ENCODE results near the gene MND1. TPM values are rescaled to one million over a fixed set of nuclear protein-coding genes. Genes with fewer than 3 reads are reported as not detected.
A peak's percentile ranks its signal among the peaks of the same experiment; 100 is the strongest.

MND1 gene
- total RNA-seq, 1 donor from 2014 or later, result 6.8 TPM

- no peaks in the 10 kb centered on the region for H3K36me3 ChIP-seq (ENCODE audit: control insufficient read depth in 3 of 3, insufficient read depth in 3 of 3, low read length in 3 of 3)
- H3K27ac ChIP-seq (ENCODE audit: low read depth, low read length), result no peak overlapping the region
Observed at GRCh38 chr4:153427363-153428071, 83.0 kb downstream of the MND1 start.

GRCh38 chr4:153428941-153429475, 84.5 kb downstream of the MND1 start:
- H3K4me3 ChIP-seq (ENCODE audit: low read length in 3 of 3), result no peak overlapping the region
- H3K27me3 ChIP-seq (ENCODE audit: control insufficient read depth in 3 of 3, insufficient read depth in 3 of 3, low read length in 3 of 3), result no peaks in the 10 kb centered on the region
- no peaks in the 10 kb centered on the region for H3K9me3 ChIP-seq (ENCODE audit: control insufficient read depth in 3 of 3, low read length in 3 of 3)
- no peak overlapping the region for H3K27ac ChIP-seq (ENCODE audit: low read depth, low read length)
- no peaks in the 10 kb centered on the region for H3K36me3 ChIP-seq (ENCODE audit: control insufficient read depth in 3 of 3, insufficient read depth in 3 of 3, low read length in 3 of 3)
- H3K4me1 ChIP-seq (ENCODE audit: control insufficient read depth in 3 of 3, insufficient read depth in 3 of 3, low read length in 3 of 3), result peaks cover 3 to 6% (median 4%) of the 10 kb centered on the region in 3 donors
- no peak overlapping the region for H3K9ac ChIP-seq (ENCODE audit: low read depth in 1 of 3, low read length in 3 of 3)

More at GRCh38 chr4:153427363-153428071, 83.0 kb downstream of the MND1 start:
- no peak overlapping the region for H3K4me3 ChIP-seq (ENCODE audit: low read length in 3 of 3)
- H3K27me3 ChIP-seq (ENCODE audit: control insufficient read depth in 3 of 3, insufficient read depth in 3 of 3, low read length in 3 of 3), result no peaks in the 10 kb centered on the region
- no peaks in the 10 kb centered on the region for H3K9me3 ChIP-seq (ENCODE audit: control insufficient read depth in 3 of 3, low read length in 3 of 3)
- H3K4me1 ChIP-seq (ENCODE audit: control insufficient read depth in 3 of 3, insufficient read depth in 3 of 3, low read length in 3 of 3), result no peaks in the 10 kb centered on the region
- H3K9ac ChIP-seq (ENCODE audit: low read depth in 1 of 3, low read length in 3 of 3), result no peak overlapping the region

- Histone ChIP-seq H3K36me3 (ENCODE audit: control insufficient read depth in 3 of 3, insufficient read depth in 3 of 3, low read length in 3 of 3) (no peaks in the 10 kb centered on the region), H3K27me3 (ENCODE audit: control insufficient read depth in 3 of 3, insufficient read depth in 3 of 3, low read length in 3 of 3) (no peaks in the 10 kb centered on the region), H3K27ac (ENCODE audit: low read depth, low read length) (no peak overlapping the region), H3K4me1 (ENCODE audit: control insufficient read depth in 3 of 3, insufficient read depth in 3 of 3, low read length in 3 of 3) (peaks cover 3 to 6% (median 4%) of the 10 kb centered on the region in 3 donors), H3K9me3 (ENCODE audit: control insufficient read depth in 3 of 3, low read length in 3 of 3) (no peaks in the 10 kb centered on the region), H3K4me3 (ENCODE audit: low read length in 3 of 3) (no peak overlapping the region), H3K9ac (ENCODE audit: low read depth in 1 of 3, low read length in 3 of 3) (no peak overlapping the region)
Observed at GRCh38 chr4:153432965-153433753, 88.7 kb downstream of the MND1 start.

GRCh38 chr4:153433754-153434105, 89.2 kb downstream of the MND1 start:
- H3K27ac ChIP-seq (ENCODE audit: low read depth, low read length), result no peak overlapping the region
- no peaks in the 10 kb centered on the region for H3K9me3 ChIP-seq (ENCODE audit: control insufficient read depth in 3 of 3, low read length in 3 of 3)
- H3K4me1 ChIP-seq (ENCODE audit: control insufficient read depth in 3 of 3, insufficient read depth in 3 of 3, low read length in 3 of 3), result peaks cover 4 to 11% (median 4%) of the 10 kb centered on the region in 3 donors
- H3K9ac ChIP-seq (ENCODE audit: low read depth in 1 of 3, low read length in 3 of 3), result no peak overlapping the region
- no peak overlapping the region for H3K4me3 ChIP-seq (ENCODE audit: low read length in 3 of 3)
- H3K36me3 ChIP-seq (ENCODE audit: control insufficient read depth in 3 of 3, insufficient read depth in 3 of 3, low read length in 3 of 3), result no peaks in the 10 kb centered on the region
- no peaks in the 10 kb centered on the region for H3K27me3 ChIP-seq (ENCODE audit: control insufficient read depth in 3 of 3, insufficient read depth in 3 of 3, low read length in 3 of 3)

- Histone ChIP-seq H3K36me3 (ENCODE audit: control insufficient read depth in 3 of 3, insufficient read depth in 3 of 3, low read length in 3 of 3) (no peaks in the 10 kb centered on the region), H3K27me3 (ENCODE audit: control insufficient read depth in 3 of 3, insufficient read depth in 3 of 3, low read length in 3 of 3) (no peaks in the 10 kb centered on the region), H3K4me3 (ENCODE audit: low read length in 3 of 3) (no peak overlapping the region), H3K4me1 (ENCODE audit: control insufficient read depth in 3 of 3, insufficient read depth in 3 of 3, low read length in 3 of 3) (peaks cover 4 to 13% (median 7%) of the 10 kb centered on the region in 3 donors), H3K9ac (ENCODE audit: low read depth in 1 of 3, low read length in 3 of 3) (no peak overlapping the region), H3K9me3 (ENCODE audit: control insufficient read depth in 3 of 3, low read length in 3 of 3) (no peaks in the 10 kb centered on the region), H3K27ac (ENCODE audit: low read depth, low read length) (no peak overlapping the region)
Observed at GRCh38 chr4:153434190-153434589, 89.7 kb downstream of the MND1 start.

GRCh38 chr4:153438916-153439756, 94.6 kb downstream of the MND1 start:
- peak overlapping the region; percentile 60 to 77 (median 75) for H3K4me3 ChIP-seq (ENCODE audit: low read length in 3 of 3)
- H3K27ac ChIP-seq (ENCODE audit: low read depth, low read length), result peak overlapping the region; percentile 93
- H3K36me3 ChIP-seq (ENCODE audit: control insufficient read depth in 3 of 3, insufficient read depth in 3 of 3, low read length in 3 of 3), result no peaks in the 10 kb centered on the region

GRCh38 chr4:153439831-153440230, 95.3 kb downstream of the MND1 start:
- Histone ChIP-seq H3K27me3 (ENCODE audit: control insufficient read depth in 3 of 3, insufficient read depth in 3 of 3, low read length in 3 of 3) (no peaks in the 10 kb centered on the region), H3K9ac (ENCODE audit: low read depth in 1 of 3, low read length in 3 of 3) (peak overlapping the region in 2 of 3 donors; percentile 79 to 85), H3K4me3 (ENCODE audit: low read length in 3 of 3) (peak overlapping the region in 1 of 3 donors; percentile 60), H3K27ac (ENCODE audit: low read depth, low read length) (peak overlapping the region; percentile 93), H3K4me1 (ENCODE audit: control insufficient read depth in 3 of 3, insufficient read depth in 3 of 3, low read length in 3 of 3) (peaks cover 0 to 7% (median 6%) of the 10 kb centered on the region in 3 donors), H3K36me3 (ENCODE audit: control insufficient read depth in 3 of 3, insufficient read depth in 3 of 3, low read length in 3 of 3) (no peaks in the 10 kb centered on the region), H3K9me3 (ENCODE audit: control insufficient read depth in 3 of 3, low read length in 3 of 3) (no peaks in the 10 kb centered on the region)

More at GRCh38 chr4:153438916-153439756, 94.6 kb downstream of the MND1 start:
- H3K4me1 ChIP-seq (ENCODE audit: control insufficient read depth in 3 of 3, insufficient read depth in 3 of 3, low read length in 3 of 3), result peaks cover 0 to 7% (median 6%) of the 10 kb centered on the region in 3 donors
- peak overlapping the region; percentile 79 to 85 (median 79) for H3K9ac ChIP-seq (ENCODE audit: low read depth in 1 of 3, low read length in 3 of 3)
- no peaks in the 10 kb centered on the region for H3K9me3 ChIP-seq (ENCODE audit: control insufficient read depth in 3 of 3, low read length in 3 of 3)
- H3K27me3 ChIP-seq (ENCODE audit: control insufficient read depth in 3 of 3, insufficient read depth in 3 of 3, low read length in 3 of 3), result no peaks in the 10 kb centered on the region

GRCh38 chr4:153440475-153440874, 96.0 kb downstream of the MND1 start:
- Histone ChIP-seq H3K9ac (ENCODE audit: low read depth in 1 of 3, low read length in 3 of 3) (no peak overlapping the region), H3K4me1 (ENCODE audit: control insufficient read depth in 3 of 3, insufficient read depth in 3 of 3, low read length in 3 of 3) (peaks cover 0 to 7% (median 6%) of the 10 kb centered on the region in 3 donors), H3K9me3 (ENCODE audit: control insufficient read depth in 3 of 3, low read length in 3 of 3) (no peaks in the 10 kb centered on the region), H3K27me3 (ENCODE audit: control insufficient read depth in 3 of 3, insufficient read depth in 3 of 3, low read length in 3 of 3) (no peaks in the 10 kb centered on the region), H3K4me3 (ENCODE audit: low read length in 3 of 3) (no peak overlapping the region), H3K27ac (ENCODE audit: low read depth, low read length) (no peak overlapping the region), H3K36me3 (ENCODE audit: control insufficient read depth in 3 of 3, insufficient read depth in 3 of 3, low read length in 3 of 3) (no peaks in the 10 kb centered on the region)

GRCh38 chr4:153447175-153447905, 102.9 kb downstream of the MND1 start:
- no peaks in the 10 kb centered on the region for H3K9me3 ChIP-seq (ENCODE audit: control insufficient read depth in 3 of 3, low read length in 3 of 3)
- H3K9ac ChIP-seq (ENCODE audit: low read depth in 1 of 3, low read length in 3 of 3), result peak overlapping the region in 2 of 3 donors; percentile 16 to 57
- H3K4me1 ChIP-seq (ENCODE audit: control insufficient read depth in 3 of 3, insufficient read depth in 3 of 3, low read length in 3 of 3), result peaks cover 6 to 9% (median 8%) of the 10 kb centered on the region in 3 donors
- peak overlapping the region; percentile 28 for H3K27ac ChIP-seq (ENCODE audit: low read depth, low read length)
- no peaks in the 10 kb centered on the region for H3K36me3 ChIP-seq (ENCODE audit: control insufficient read depth in 3 of 3, insufficient read depth in 3 of 3, low read length in 3 of 3)
- peak overlapping the region in 1 of 3 donors; percentile 39 for H3K4me3 ChIP-seq (ENCODE audit: low read length in 3 of 3)
- H3K27me3 ChIP-seq (ENCODE audit: control insufficient read depth in 3 of 3, insufficient read depth in 3 of 3, low read length in 3 of 3), result no peaks in the 10 kb centered on the region

All from skeletal muscle tissue (tissue), 4 donors.